ENCODE measurements around the gene LYPLAL1.

GRCh38 chr1:219189952-219190351 lies 16.3 kb downstream of the LYPLAL1 start:
- no peak for TF ChIP-seq POLR2A (IDR thresholded peaks at IDR 0.05)
- no peak for TF ChIP-seq CTCF (IDR thresholded peaks at IDR 0.05 in 8 of 11, conservative IDR thresholded peaks at IDR 0.05 in 3 of 11)
